ENCODE results near the gene TRIM47. TPM values are rescaled to one million over a fixed set of nuclear protein-coding genes. Genes with fewer than 3 reads are reported as not detected.

TRIM47 gene
- total and polyA plus RNA-seq, 2 of the 13 experiments (the other 11 are each of a cell fraction or from before 2014, with no cell fraction given) = 33.5 to 82.0 TPM

GRCh38 chr17:75864448-75864871, 13.9 kb downstream of the TRIM47 start (continued):
- TF ChIP-seq, protein P1, sequence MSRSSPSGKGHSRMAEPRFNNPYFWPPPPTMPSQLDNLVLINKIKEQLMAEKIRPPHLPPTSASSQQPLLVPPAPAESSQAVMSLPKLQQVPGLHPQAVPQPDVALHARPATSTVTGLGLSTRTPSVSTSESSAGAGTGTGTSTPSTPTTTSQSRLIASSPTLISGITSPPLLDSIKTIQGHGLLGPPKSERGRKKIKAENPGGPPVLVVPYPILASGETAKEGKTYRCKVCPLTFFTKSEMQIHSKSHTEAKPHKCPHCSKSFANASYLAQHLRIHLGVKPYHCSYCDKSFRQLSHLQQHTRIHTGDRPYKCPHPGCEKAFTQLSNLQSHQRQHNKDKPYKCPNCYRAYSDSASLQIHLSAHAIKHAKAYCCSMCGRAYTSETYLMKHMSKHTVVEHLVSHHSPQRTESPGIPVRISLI (CRISPR knock-in tag; IDR thresholded peaks at IDR 0.05; ENCODE audit: borderline replicate concordance) = no peak
- TF ChIP-seq ZNF18 (CRISPR knock-in tag; IDR thresholded peaks at IDR 0.05; ENCODE audit: insufficient replicate concordance) (no peak), HNRNPLL (IDR thresholded peaks at IDR 0.05; ENCODE audit: low read depth, low read length, poor library complexity, severe bottlenecking) (no peak), SAP130 (CRISPR knock-in tag; IDR thresholded peaks at IDR 0.05; ENCODE audit: low read depth) (peak; percentile 16; the same call in 1 of the 2 replicates), ZBTB33 (CRISPR knock-in tag; IDR thresholded peaks at IDR 0.05) (no peak)

DNA sequence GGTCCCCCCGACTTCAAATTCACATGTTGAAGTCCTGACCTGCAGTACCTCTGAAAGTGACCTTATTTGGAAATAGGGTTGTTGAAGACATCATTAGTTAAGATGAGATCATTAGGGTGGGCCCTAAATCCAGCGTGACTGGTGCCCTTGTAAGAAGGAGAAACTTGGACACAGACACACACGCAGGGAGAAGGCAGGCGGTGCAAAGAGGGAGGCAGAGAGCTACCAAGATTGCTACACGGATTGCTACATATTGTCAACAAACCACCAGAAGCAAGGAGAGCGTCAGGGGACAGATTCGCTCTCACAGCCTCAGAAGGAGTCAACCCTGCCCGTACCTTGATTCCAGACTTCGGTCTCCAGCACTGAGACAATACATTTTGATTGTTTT, 16.5 kb downstream of the TRIM47 start:
- 21% methylated on average over 9 of the region's 9 CpGs for WGBS (ENCODE audit: low lambda C conversion rate)
- no peak overlapping the region for H3K27ac ChIP-seq (ENCODE audit: extremely low read length, insufficient read depth, low read length)
- no peaks in the 10 kb centered on the region for H3K79me2 ChIP-seq (ENCODE audit: insufficient read depth, low read length)
- ChIA-PET CTCF (ENCODE audit: low intra/inter-chr PET ratio, low total read pairs) (interaction anchor here (1.2 to 2.2 kb wide), 2 partner anchors 17 to 43 kb away, joined by 3 to 7 read pairs; partner anchors contain the start of genes MRPL38 and UNC13D), POLR2A (interaction anchor here (1.7 to 12.8 kb wide), 3 partner anchors 11 to 82 kb away, joined by 7 to 454 read pairs (median 14); partner anchors contain the start of gene TRIM47)
- H3K27me3 ChIP-seq (ENCODE audit: control insufficient read depth in 1 of 2, insufficient read depth in 2 of 2, low read length in 2 of 2) = no peaks in the 10 kb centered on the region
- BruUV-seq (replicated peaks) = no TSS peak
- in situ Hi-C loops (cut with HindIII; ENCODE audit: extremely low pct_ligation_motif_present, low pct_unique_long_range_greater_than_20kb) = no loop called here
- ATAC-seq (peak; percentile 22; the same call in 2 of the 3 replicates), DNase-seq (ENCODE audit: low spot score) (no peak), FAIRE-seq (no peak)
- peak overlapping the region in 1 of 3 experiments; percentile 19; a peak in 2 of 6 replicates for H3K4me3 ChIP-seq (replicated peaks in 1 of 3; ENCODE audit: insufficient read depth in 1 of 3, low read depth in 2 of 3, low read length in 3 of 3)
- H2AFZ ChIP-seq (ENCODE audit: low read length) = no peak overlapping the region
- H4K20me1 ChIP-seq (ENCODE audit: insufficient read depth, low read length) = no peaks in the 10 kb centered on the region
- H3K36me3 ChIP-seq (replicated peaks in 1 of 2; ENCODE audit: control insufficient read depth in 1 of 2, insufficient read depth in 2 of 2, low read length in 2 of 2) = no peaks in the 10 kb centered on the region
- H3K4me1 ChIP-seq (ENCODE audit: insufficient read depth, low read length) = peaks cover 69% of the 10 kb centered on the region
- no peak overlapping the region; the same call in 1 of the 2 replicates for H3K9ac ChIP-seq (ENCODE audit: insufficient read depth, low read depth, low read length)
- H3K9me3 ChIP-seq (ENCODE audit: low read length) = no peaks in the 10 kb centered on the region
- intact Hi-C loops (cut with micrococcal nuclease; ENCODE audit: unreplicated experiment) = no loop called here
- H3K4me2 ChIP-seq (ENCODE audit: low read depth, low read length) = peak overlapping the region; percentile 38
- TF ChIP-seq FOXA3 (CRISPR knock-in tag; IDR thresholded peaks at IDR 0.05) = peak; percentile 73
- TF ChIP-seq ARID5B (CRISPR knock-in tag; IDR thresholded peaks at IDR 0.05) = no peak
- TF ChIP-seq MAX (IDR thresholded peaks at IDR 0.05) = 0 out of 2 replicates have a peak, but pooled peaks have one; percentile 9
- TF ChIP-seq ZNF619 (CRISPR knock-in tag; IDR thresholded peaks at IDR 0.05) = peak; percentile 32; the same call in 1 of the 2 replicates
- TF ChIP-seq CAMTA2 (CRISPR knock-in tag; IDR thresholded peaks at IDR 0.05; ENCODE audit: borderline replicate concordance) = no peak
- TF ChIP-seq, protein P2, sequence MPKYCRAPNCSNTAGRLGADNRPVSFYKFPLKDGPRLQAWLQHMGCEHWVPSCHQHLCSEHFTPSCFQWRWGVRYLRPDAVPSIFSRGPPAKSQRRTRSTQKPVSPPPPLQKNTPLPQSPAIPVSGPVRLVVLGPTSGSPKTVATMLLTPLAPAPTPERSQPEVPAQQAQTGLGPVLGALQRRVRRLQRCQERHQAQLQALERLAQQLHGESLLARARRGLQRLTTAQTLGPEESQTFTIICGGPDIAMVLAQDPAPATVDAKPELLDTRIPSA (CRISPR knock-in tag; IDR thresholded peaks at IDR 0.05; ENCODE audit: borderline replicate concordance) = no peak
- peak; percentile 7 for TF ChIP-seq ZNF883 (CRISPR knock-in tag; IDR thresholded peaks at IDR 0.05; ENCODE audit: not compliant biosample characterization)

Data from HepG2 (cell line).